H9 (cell line): ENCODE data around the gene CPD. TPM values are rescaled to one million over a fixed set of nuclear protein-coding genes. Genes with fewer than 3 reads are reported as not detected.

Experiments used
- DNase-seq: peaks from one replicate; pipeline ENCODE4 v3.0.0-alpha.2; 2017
- H2AFZ ChIP-seq: one replicate; pipeline ENCODE4 v1.6.1; 2013; ENCODE audit warnings: mild to moderate bottlenecking, low read length, control low read depth, moderate library complexity
- H2AK5ac ChIP-seq: 2 replicates; pipeline ENCODE4 v1.6.1; 2013; ENCODE audit warnings: low read length, control low read depth, mixed read lengths; ENCODE audit not compliant: insufficient read length
- H2BK120ac ChIP-seq: one replicate; pipeline ENCODE4 v1.6.1; 2013; ENCODE audit warnings: low read depth, mild to moderate bottlenecking, low read length, control low read depth, inconsistent platforms; ENCODE audit not compliant: poor library complexity, severe bottlenecking
- H2BK12ac ChIP-seq: 2 replicates; pipeline ENCODE4 v1.6.1; 2013; ENCODE audit warnings: low read length, control low read depth, mixed read lengths, low read depth; ENCODE audit not compliant: insufficient read length
- H2BK15ac ChIP-seq: 2 replicates; pipeline ENCODE4 v1.6.1; 2013; ENCODE audit warnings: low read depth, low read length, control low read depth
- H2BK20ac ChIP-seq: one replicate; pipeline ENCODE4 v1.6.1; 2013; ENCODE audit warnings: low read depth, mild to moderate bottlenecking, low read length, control low read depth, inconsistent platforms; ENCODE audit not compliant: poor library complexity, severe bottlenecking
- H2BK5ac ChIP-seq: 2 replicates; pipeline ENCODE4 v1.6.1; 2013; ENCODE audit warnings: low read length, control low read depth, mixed read lengths; ENCODE audit not compliant: insufficient read length
- H3K14ac ChIP-seq: 2 replicates; pipeline ENCODE4 v1.6.1; 2013; ENCODE audit warnings: low read length, control low read depth; ENCODE audit not compliant: insufficient read depth
- H3K18ac ChIP-seq: 2 replicates; pipeline ENCODE4 v1.6.1; 2013; ENCODE audit warnings: low read depth, mild to moderate bottlenecking, mixed read lengths, low read length, control low read depth; ENCODE audit not compliant: insufficient read length
- H3K23ac ChIP-seq: 2 replicates; pipeline ENCODE4 v1.6.1; 2013; ENCODE audit warnings: low read length, control low read depth, mixed read lengths, low read depth; ENCODE audit not compliant: insufficient read length
- H3K23me2 ChIP-seq: 2 replicates; pipeline ENCODE4 v1.6.1; 2013; ENCODE audit warnings: low read depth, mild to moderate bottlenecking, mixed read lengths, low read length, control low read depth; ENCODE audit not compliant: insufficient read length, poor library complexity, severe bottlenecking
- H3K27ac ChIP-seq: 2 replicates; pipeline ENCODE4 v1.5.1; 2013; ENCODE audit warnings: low read length, control low read depth, mixed read lengths, low read depth; ENCODE audit not compliant: insufficient read length
- H3K27me3 ChIP-seq: 2 replicates; pipeline ENCODE4 v1.6.1; 2013; ENCODE audit warnings: low read length, control low read depth, inconsistent platforms; ENCODE audit not compliant: insufficient read depth
- H3K4ac ChIP-seq: 2 replicates; pipeline ENCODE4 v1.6.1; 2013; ENCODE audit warnings: low read depth, mild to moderate bottlenecking, control low read depth, inconsistent platforms, low read length, moderate library complexity
- H3K4me1 ChIP-seq: 2 replicates; pipeline ENCODE4 v1.6.1; 2013; ENCODE audit warnings: low read length, control low read depth, inconsistent platforms; ENCODE audit not compliant: insufficient read depth
- H3K4me2 ChIP-seq: 2 replicates; pipeline ENCODE4 v1.6.1; 2013; ENCODE audit warnings: low read length, control low read depth, mixed read lengths; ENCODE audit not compliant: insufficient read length, insufficient read depth
- H3K56ac ChIP-seq: 2 replicates; pipeline ENCODE4 v1.6.1; 2013; ENCODE audit warnings: low read depth, mild to moderate bottlenecking, mixed read lengths, low read length, control low read depth; ENCODE audit not compliant: insufficient read length
- H3K79me1 ChIP-seq: 2 replicates; pipeline ENCODE4 v1.6.1; 2013; ENCODE audit warnings: low read depth, mild to moderate bottlenecking, moderate library complexity, low read length, control low read depth, inconsistent platforms; ENCODE audit not compliant: insufficient read depth, poor library complexity, severe bottlenecking
- H3K79me2 ChIP-seq: 2 replicates; pipeline ENCODE4 v1.6.1; 2013; ENCODE audit warnings: low read length, control low read depth, inconsistent platforms; ENCODE audit not compliant: insufficient read depth
- H3K9ac ChIP-seq: 2 replicates; pipeline ENCODE4 v1.6.1; 2013; ENCODE audit warnings: low read length, control low read depth, mixed read lengths; ENCODE audit not compliant: insufficient read length; ENCODE audit errors: extremely low read depth
- H3K9me3 ChIP-seq: one replicate; pipeline ENCODE4 v1.6.1; 2013; ENCODE audit warnings: low read depth, low read length, inconsistent platforms; ENCODE audit not compliant: control insufficient read depth
- H3T11ph ChIP-seq: one replicate; pipeline ENCODE4 v1.6.1; 2013; ENCODE audit warnings: mild to moderate bottlenecking, low read length, control low read depth, inconsistent platforms
- H4K20me1 ChIP-seq: one replicate; pipeline ENCODE4 v1.6.1; 2013; ENCODE audit not compliant: control insufficient read depth, insufficient read length, insufficient read depth
- H4K5ac ChIP-seq: 2 replicates; pipeline ENCODE4 v1.6.1; 2013; ENCODE audit warnings: low read depth, mild to moderate bottlenecking, mixed read lengths, low read length, control low read depth; ENCODE audit not compliant: insufficient read length
- H4K8ac ChIP-seq: replicated peaks from 2 replicates; pipeline ENCODE4 v1.6.1; 2013; ENCODE audit warnings: low read length, control low read depth, mixed read lengths, low read depth; ENCODE audit not compliant: insufficient read length
- H4K91ac ChIP-seq: 2 replicates; pipeline ENCODE4 v1.6.1; 2013; ENCODE audit warnings: low read depth, mild to moderate bottlenecking, moderate library complexity, mixed read lengths, low read length, control low read depth; ENCODE audit not compliant: insufficient read length
- H3K27ac Mint-ChIP-seq, 3 experiments: 2 replicates in 2 of 3; 3 replicates in 1 of 3; pipeline ENCODE4 v1.8.0; 2020 to 2021; ENCODE audit warnings: mixed read lengths in 3 of 3, mild to moderate bottlenecking in 1 of 3, moderate library complexity in 1 of 3
- H3K27me3 Mint-ChIP-seq: 2 replicates; pipeline ENCODE4 v1.8.0; 2021; ENCODE audit warnings: low read depth, mild to moderate bottlenecking, moderate library complexity, mixed read lengths
- H3K36me3 Mint-ChIP-seq, 3 experiments: 2 replicates in 2 of 3; 3 replicates in 1 of 3; pipeline ENCODE4 v1.8.0; 2020 to 2021; ENCODE audit warnings: low read depth in 3 of 3, mixed read lengths in 3 of 3; ENCODE audit not compliant: insufficient read depth in 1 of 3
- H3K4me1 Mint-ChIP-seq, 2 experiments: 2 replicates each; pipeline ENCODE4 v1.8.0; 2020; ENCODE audit warnings: mixed read lengths in 2 of 2
- H3K4me3 Mint-ChIP-seq, 2 experiments: 2 replicates in 1 of 2; 3 replicates in 1 of 2; pipeline ENCODE4 v1.8.0; 2020 to 2021; ENCODE audit warnings: mild to moderate bottlenecking in 2 of 2, mixed read lengths in 2 of 2, moderate library complexity in 1 of 2
- H3K9me3 Mint-ChIP-seq, 2 experiments: 2 replicates in 1 of 2; 3 replicates in 1 of 2; pipeline ENCODE4 v1.8.0; 2020; ENCODE audit warnings: mild to moderate bottlenecking in 2 of 2, mixed read lengths in 2 of 2, moderate library complexity in 1 of 2
- CTCF ChIP-seq: fragments of 200-600 bp; sonication (generic); conservative IDR thresholded peaks from 3 replicates; pipeline ENCODE4 v1.8.0; 2021; ENCODE audit warnings: antibody characterized with exemption, mild to moderate bottlenecking
- WGBS: extraction: QIAGEN DNeasy Blood & Tissue Kit; methylation state at CpG from one replicate; pipeline ENCODE4 v1.1.7; 2013; ENCODE audit warnings: missing lambda C conversion rate, low lambda C conversion rate, mixed read lengths; ENCODE audit not compliant: insufficient read length; ENCODE audit errors: extremely low coverage; 5-methylcytosine and 5-hydroxymethylcytosine counted together
- total RNA-seq: library from RNA; stranded (reverse); gene quantifications from 2 replicates; pipeline ENCODE4 v1.2.1, GENCODE V29; 2021

CPD gene
- total RNA-seq, 1 experiment from 2014 or later, result 47.0 TPM

- Histone ChIP-seq H2BK15ac (no peak overlapping the region), H3K23ac (no peak overlapping the region), H2AFZ (no peak overlapping the region), H3K23me2 (no peaks in the 10 kb centered on the region), H2BK12ac (no peak overlapping the region), H3K9me3 (no peaks in the 10 kb centered on the region), H3K4me2 (no peak overlapping the region), H3K4me1 (peaks cover 3% of the 10 kb centered on the region; the same call in 1 of the 2 replicates), H4K8ac (no peak overlapping the region), H4K20me1 (no peaks in the 10 kb centered on the region), H2BK5ac (no peak overlapping the region), H3K56ac (no peak overlapping the region), H2BK120ac (no peak overlapping the region), H3T11ph (no peak overlapping the region), H3K9ac (no peak overlapping the region), H2AK5ac (no peak overlapping the region), H3K79me1 (no peaks in the 10 kb centered on the region), H2BK20ac (no peak overlapping the region), H4K91ac (no peak overlapping the region), H3K79me2 (no peaks in the 10 kb centered on the region), H3K27me3 (no peaks in the 10 kb centered on the region; the same call in 1 of the 2 replicates), H3K14ac (no peak overlapping the region), H3K4ac (no peak overlapping the region), H3K27ac (no peak overlapping the region), H4K5ac (no peak overlapping the region), H3K18ac (no peak overlapping the region)
- no peak for DNase-seq
- H3K4me1 Mint-ChIP-seq, result peaks cover 13 to 14% of the 10 kb centered on the region in 2 experiments
- no peaks in the 10 kb centered on the region for H3K9me3 Mint-ChIP-seq
- TF ChIP-seq CTCF, result no peak
- peaks cover 13% of the 10 kb centered on the region for H3K27me3 Mint-ChIP-seq
- no peak overlapping the region for H3K27ac Mint-ChIP-seq
- WGBS, result no CpG with 5 or more reads among the region's 2 CpGs
- H3K4me3 Mint-ChIP-seq, result no peak overlapping the region
- no peaks in the 10 kb centered on the region for H3K36me3 Mint-ChIP-seq
Observed at GRCh38 chr17:30339086-30339485, 39.6 kb upstream of the CPD start.
